Astrocyte (in vitro differentiated cells and primary cell): ENCODE data around the gene PPP2R3A.

ENCODE experiments used
- CTCF ChIP-seq: IDR thresholded peaks from 2 replicates; pipeline ENCODE4 v1.5.1; 2011; ENCODE audit warnings: low read depth, mild to moderate bottlenecking, inconsistent platforms, low read length, moderate library complexity; ENCODE audit not compliant: insufficient read depth
- EZH2 ChIP-seq: IDR thresholded peaks from 2 replicates; pipeline ENCODE4 v1.6.1; 2012; ENCODE audit warnings: mild to moderate bottlenecking, low read length, inconsistent platforms; ENCODE audit not compliant: insufficient read depth

- TF ChIP-seq CTCF: no peak
- no peak for TF ChIP-seq EZH2
Measured at GRCh38 chr3:136181741-136182140, 216.2 kb downstream of the PPP2R3A start.
